OCI-LY1 (cell line): Measurements from ENCODE around the gene CLDN20.

Experiments
- H2AFZ ChIP-seq: fragments of 200-600 bp; sonication (generic), shearing (Covaris generic); 2 replicates; pipeline ENCODE4 v1.6.0; 2014; ENCODE audit warnings: antibody characterized with exemption, mild to moderate bottlenecking, low read length
- H3F3A ChIP-seq: fragments of 200-600 bp; sonication (generic), shearing (Covaris generic); 2 replicates; pipeline ENCODE4 v1.6.0; 2014; ENCODE audit warnings: mild to moderate bottlenecking, antibody characterized with exemption, low read length, moderate library complexity; ENCODE audit not compliant: insufficient read depth
- H3K27ac ChIP-seq: fragments of 200-600 bp; sonication (generic); 2 replicates; pipeline ENCODE4 v1.5.1; 2014; ENCODE audit warnings: low read length, mixed run types, mild to moderate bottlenecking, low read depth; ENCODE audit not compliant: poor library complexity, severe bottlenecking
- H3K27me3 ChIP-seq: fragments of 200-600 bp; sonication (generic); 2 replicates; pipeline ENCODE4 v1.6.0; 2014; ENCODE audit warnings: antibody characterized with exemption, mild to moderate bottlenecking, low read length, moderate library complexity; ENCODE audit not compliant: insufficient read depth
- H3K36me3 ChIP-seq: fragments of 200-600 bp; sonication (generic); 2 replicates; pipeline ENCODE4 v1.6.1; 2014; ENCODE audit warnings: mild to moderate bottlenecking, antibody characterized with exemption, low read length, moderate library complexity, mixed read lengths; ENCODE audit not compliant: insufficient read depth
- H3K4me1 ChIP-seq: fragments of 200-600 bp; sonication (generic); 2 replicates; pipeline ENCODE4 v1.5.1; 2014; ENCODE audit warnings: mild to moderate bottlenecking, low read length, moderate library complexity; ENCODE audit not compliant: insufficient read depth, severe bottlenecking
- H3K4me2 ChIP-seq: fragments of 200-600 bp; sonication (generic), shearing (Covaris generic); 2 replicates; pipeline ENCODE4 v1.6.1; 2014; ENCODE audit warnings: low read length
- H3K4me3 ChIP-seq: fragments of 200-600 bp; sonication (generic); 2 replicates; pipeline ENCODE4 v1.5.1; 2014; ENCODE audit warnings: low read length, low read depth, mild to moderate bottlenecking, mixed read lengths; ENCODE audit not compliant: poor library complexity, severe bottlenecking
- H3K79me2 ChIP-seq: fragments of 200-600 bp; shearing (Covaris generic); 2 replicates; pipeline ENCODE4 v1.6.1; 2016; ENCODE audit warnings: mixed run types, low read length, mixed read lengths; ENCODE audit not compliant: insufficient read depth
- H3K9ac ChIP-seq: fragments of 200-600 bp; sonication (generic), shearing (Covaris generic); 2 replicates; pipeline ENCODE4 v1.6.1; 2014; ENCODE audit warnings: mild to moderate bottlenecking, low read length, mixed read lengths
- H3K9me2 ChIP-seq: fragments of 200-600 bp; sonication (generic), shearing (Covaris generic); 2 replicates; pipeline ENCODE4 v1.6.1; 2014; ENCODE audit warnings: low read depth, mild to moderate bottlenecking, low read length, mixed read lengths
- H3K9me3 ChIP-seq: fragments of 200-600 bp; shearing (Covaris generic); 2 replicates; pipeline ENCODE4 v1.6.1; 2014; ENCODE audit warnings: low read length, mixed read lengths
- H4K20me1 ChIP-seq: fragments of 200-600 bp; sonication (generic), shearing (Covaris generic); 2 replicates; pipeline ENCODE4 v1.6.0; 2016; ENCODE audit warnings: mild to moderate bottlenecking, low read length; ENCODE audit not compliant: insufficient read depth
- EZH2 ChIP-seq: fragments of 200-600 bp; sonication (generic), shearing (Covaris generic); IDR thresholded peaks from 2 replicates; pipeline ENCODE4 v1.8.0; 2017; ENCODE audit warnings: borderline replicate concordance, mixed run types, mild to moderate bottlenecking, antibody characterized with exemption, low read length, moderate library complexity, mixed read lengths
- TF ChIP-seq, protein P1 (sequence below): fragments of 200-600 bp; sonication (generic), shearing (Covaris generic); IDR thresholded peaks from 2 replicates; pipeline ENCODE4 v1.5.1; 2017; ENCODE audit warnings: mild to moderate bottlenecking, antibody characterized with exemption, low read length, moderate library complexity, mixed read lengths

Gene CLDN20

DNA sequence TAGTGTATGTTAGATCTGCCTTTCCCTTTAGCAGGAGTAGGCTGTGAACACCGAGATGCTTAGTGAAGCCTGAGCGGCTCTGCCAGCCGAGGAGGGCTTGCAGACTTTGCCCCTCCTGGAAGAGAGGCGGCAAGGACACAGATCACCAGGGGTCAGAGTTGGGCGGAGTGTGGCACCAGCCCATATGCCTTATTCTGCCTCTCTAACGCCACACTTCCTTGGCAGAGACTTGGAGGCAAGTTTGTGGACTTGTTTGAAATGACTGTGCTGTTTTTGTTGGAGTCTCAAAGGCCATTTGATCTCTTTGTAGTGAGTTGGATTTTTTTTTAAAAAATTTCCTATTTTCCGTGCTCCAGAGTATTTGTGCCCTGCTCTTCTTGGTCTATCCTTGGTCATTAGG is 44.5 kb upstream of the CLDN20 start:
- Histone ChIP-seq H2AFZ (no peak overlapping the region), H3K9ac (no peak overlapping the region), H3K79me2 (no peaks in the 10 kb centered on the region), H3K9me3 (no peaks in the 10 kb centered on the region), H3K4me3 (no peak overlapping the region), H3K36me3 (no peaks in the 10 kb centered on the region), H3K27me3 (no peaks in the 10 kb centered on the region), H3K4me1 (no peaks in the 10 kb centered on the region), H4K20me1 (no peaks in the 10 kb centered on the region), H3F3A (no peaks in the 10 kb centered on the region), H3K9me2 (no peaks in the 10 kb centered on the region), H3K4me2 (no peak overlapping the region), H3K27ac (no peak overlapping the region)
- no peak for TF ChIP-seq EZH2
- TF ChIP-seq, protein P1, sequence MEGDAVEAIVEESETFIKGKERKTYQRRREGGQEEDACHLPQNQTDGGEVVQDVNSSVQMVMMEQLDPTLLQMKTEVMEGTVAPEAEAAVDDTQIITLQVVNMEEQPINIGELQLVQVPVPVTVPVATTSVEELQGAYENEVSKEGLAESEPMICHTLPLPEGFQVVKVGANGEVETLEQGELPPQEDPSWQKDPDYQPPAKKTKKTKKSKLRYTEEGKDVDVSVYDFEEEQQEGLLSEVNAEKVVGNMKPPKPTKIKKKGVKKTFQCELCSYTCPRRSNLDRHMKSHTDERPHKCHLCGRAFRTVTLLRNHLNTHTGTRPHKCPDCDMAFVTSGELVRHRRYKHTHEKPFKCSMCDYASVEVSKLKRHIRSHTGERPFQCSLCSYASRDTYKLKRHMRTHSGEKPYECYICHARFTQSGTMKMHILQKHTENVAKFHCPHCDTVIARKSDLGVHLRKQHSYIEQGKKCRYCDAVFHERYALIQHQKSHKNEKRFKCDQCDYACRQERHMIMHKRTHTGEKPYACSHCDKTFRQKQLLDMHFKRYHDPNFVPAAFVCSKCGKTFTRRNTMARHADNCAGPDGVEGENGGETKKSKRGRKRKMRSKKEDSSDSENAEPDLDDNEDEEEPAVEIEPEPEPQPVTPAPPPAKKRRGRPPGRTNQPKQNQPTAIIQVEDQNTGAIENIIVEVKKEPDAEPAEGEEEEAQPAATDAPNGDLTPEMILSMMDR = no peak

GRCh38 chr6:155219858-155220301 is 43.9 kb upstream of the CLDN20 start:
- H3K9me2 ChIP-seq = no peaks in the 10 kb centered on the region
- H4K20me1 ChIP-seq = no peaks in the 10 kb centered on the region
- no peak overlapping the region for H3K4me3 ChIP-seq
- H3F3A ChIP-seq = no peaks in the 10 kb centered on the region
- H3K27ac ChIP-seq = no peak overlapping the region
- TF ChIP-seq, protein P1 = no peak
- no peak for TF ChIP-seq EZH2
- H3K27me3 ChIP-seq = no peaks in the 10 kb centered on the region
- no peak overlapping the region for H3K4me2 ChIP-seq
- no peaks in the 10 kb centered on the region for H3K9me3 ChIP-seq
- no peaks in the 10 kb centered on the region for H3K36me3 ChIP-seq
- no peak overlapping the region for H2AFZ ChIP-seq
- no peaks in the 10 kb centered on the region for H3K79me2 ChIP-seq
- H3K4me1 ChIP-seq = no peaks in the 10 kb centered on the region
- H3K9ac ChIP-seq = no peak overlapping the region

DNA sequence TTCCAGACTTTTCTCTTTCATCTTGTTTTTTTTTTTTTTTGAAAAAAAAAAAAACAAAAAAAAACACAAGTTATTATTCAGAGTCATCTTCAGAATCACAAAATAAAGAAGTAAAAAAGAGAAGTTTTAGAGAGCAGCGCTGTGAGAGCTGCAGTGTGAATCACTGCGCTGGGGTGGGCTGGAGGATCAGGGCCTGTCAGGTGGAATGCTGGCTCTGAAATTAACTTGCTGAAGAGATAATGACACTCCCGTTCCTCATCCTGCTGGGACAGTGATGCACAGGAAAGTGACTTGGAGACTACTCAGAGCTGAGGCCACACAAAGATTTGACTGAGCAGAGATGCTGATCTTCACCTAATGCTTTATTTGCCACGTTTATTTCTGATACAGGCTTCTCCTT is 42.7 kb upstream of the CLDN20 start:
- no peak overlapping the region for H3K9ac ChIP-seq
- no peaks in the 10 kb centered on the region for H3K4me1 ChIP-seq
- H3K4me2 ChIP-seq = no peak overlapping the region
- no peak overlapping the region for H3K4me3 ChIP-seq
- H3F3A ChIP-seq = no peaks in the 10 kb centered on the region
- H2AFZ ChIP-seq = no peak overlapping the region
- H3K9me3 ChIP-seq = no peaks in the 10 kb centered on the region
- no peaks in the 10 kb centered on the region for H3K79me2 ChIP-seq
- no peak overlapping the region for H3K27ac ChIP-seq
- H3K36me3 ChIP-seq = no peaks in the 10 kb centered on the region
- no peaks in the 10 kb centered on the region for H3K27me3 ChIP-seq
- no peaks in the 10 kb centered on the region for H4K20me1 ChIP-seq
- TF ChIP-seq, protein P1 = no peak
- no peak for TF ChIP-seq EZH2
- no peaks in the 10 kb centered on the region for H3K9me2 ChIP-seq
